Hepatocyte (in vitro differentiated cells): ENCODE measurements around the gene CFHR5. TPM values are rescaled to one million over a fixed set of nuclear protein-coding genes. Genes with fewer than 3 reads are reported as not detected.

Source experiments
- DNase-seq: peaks from one replicate; pipeline ENCODE4 v3.0.0-alpha.2; 2016; ENCODE audit warnings: low spot score
- H2AFZ ChIP-seq: fragments of 200-600 bp; sonication (generic); 2 replicates; pipeline ENCODE4 v1.6.0; 2016; ENCODE audit warnings: antibody characterized with exemption, mild to moderate bottlenecking
- H3K27ac ChIP-seq: fragments of 200-600 bp; sonication (generic); 2 replicates; pipeline ENCODE4 v1.5.1; 2016; ENCODE audit warnings: mild to moderate bottlenecking
- H3K27me3 ChIP-seq: fragments of 200-600 bp; sonication (generic); 2 replicates; pipeline ENCODE4 v1.6.1; 2016
- H3K36me3 ChIP-seq: fragments of 200-600 bp; sonication (generic); replicated peaks from 2 replicates; pipeline ENCODE4 v1.5.1; 2016; ENCODE audit warnings: low read depth; ENCODE audit not compliant: insufficient read depth
- H3K4me1 ChIP-seq: fragments of 200-600 bp; sonication (generic); 2 replicates; pipeline ENCODE4 v1.5.1; 2016; ENCODE audit warnings: mild to moderate bottlenecking, moderate library complexity; ENCODE audit not compliant: insufficient read depth
- H3K4me2 ChIP-seq: fragments of 200-600 bp; sonication (generic); 2 replicates; pipeline ENCODE4 v1.6.0; 2016
- H3K4me3 ChIP-seq: fragments of 200-600 bp; sonication (generic); 2 replicates; pipeline ENCODE4 v1.5.1; 2016; ENCODE audit warnings: mild to moderate bottlenecking
- H3K79me2 ChIP-seq: fragments of 200-600 bp; sonication (generic); 2 replicates; pipeline ENCODE4 v1.6.0; 2017; ENCODE audit warnings: mild to moderate bottlenecking
- H3K9me2 ChIP-seq: fragments of 200-600 bp; sonication (generic); replicated peaks from 2 replicates; pipeline ENCODE4 v1.6.0; 2017; ENCODE audit warnings: mild to moderate bottlenecking; ENCODE audit not compliant: insufficient read depth
- H3K9me3 ChIP-seq: fragments of 200-600 bp; sonication (generic); 2 replicates; pipeline ENCODE4 v1.5.1; 2016; ENCODE audit warnings: low read depth, mild to moderate bottlenecking
- H4K20me1 ChIP-seq: fragments of 200-600 bp; sonication (generic); 2 replicates; pipeline ENCODE4 v1.6.0; 2016; ENCODE audit warnings: mild to moderate bottlenecking; ENCODE audit not compliant: insufficient read depth, poor library complexity, severe bottlenecking
- CTCF ChIP-seq: fragments of 200-600 bp; sonication (generic); IDR thresholded peaks from 2 replicates; pipeline ENCODE4 v1.5.1; 2016; ENCODE audit warnings: antibody characterized with exemption, mild to moderate bottlenecking; ENCODE audit not compliant: poor library complexity
- EZH2 ChIP-seq: fragments of 200-600 bp; sonication (generic); IDR thresholded peaks from 2 replicates; pipeline ENCODE4 v1.6.1; 2016; ENCODE audit warnings: antibody characterized with exemption, mild to moderate bottlenecking, borderline replicate concordance
- EZH2phosphoT487 ChIP-seq: fragments of 200-600 bp; sonication (generic); IDR thresholded peaks from one replicate; pipeline ENCODE4 v1.6.1; 2018; ENCODE audit warnings: antibody characterized with exemption, mild to moderate bottlenecking, low read depth, moderate library complexity; ENCODE audit not compliant: unreplicated experiment, severe bottlenecking
- WGBS: methylation state at CpG from one replicate; pipeline ENCODE4 v1.1.6; 2016; ENCODE audit warnings: low lambda C conversion rate; ENCODE audit errors: missing lambda C conversion rate; 5-methylcytosine and 5-hydroxymethylcytosine counted together
- polyA plus RNA-seq: library from polyadenylated mRNA; unstranded; fragments of >200 nt; fragmentation: Nextera tagmentation; extraction: Ambion mirVana; gene quantifications from 2 replicates; pipeline ENCODE4 v1.2.1, GENCODE V29; 2016
- total RNA-seq: library from RNA; depleted of rRNA; stranded (reverse); fragments of >200 nt; gene quantifications from 2 replicates; pipeline ENCODE4 v1.2.3, GENCODE V29; 2014

CFHR5 gene
- total and polyA plus RNA-seq, 2 experiments from 2014 or later = 0.36 to 0.77 TPM

GRCh38 chr1:196951711-196952394 lies 25.5 kb upstream of the CFHR5 start:
- H3K9me3 ChIP-seq = no peaks in the 10 kb centered on the region
- H3K36me3 ChIP-seq = no peaks in the 10 kb centered on the region
- H3K4me3 ChIP-seq = no peak overlapping the region
- H3K9me2 ChIP-seq = no peaks in the 10 kb centered on the region
- H3K79me2 ChIP-seq = no peaks in the 10 kb centered on the region
- no peak overlapping the region for H3K4me2 ChIP-seq
- no peaks in the 10 kb centered on the region for H4K20me1 ChIP-seq
- 82% methylated on average over 2 of the region's 2 CpGs for WGBS
- TF ChIP-seq CTCF = no peak
- TF ChIP-seq EZH2phosphoT487 = no peak
- TF ChIP-seq EZH2 = no peak
- no peaks in the 10 kb centered on the region for H3K27me3 ChIP-seq
- no peaks in the 10 kb centered on the region for H3K4me1 ChIP-seq
- no peak overlapping the region for H2AFZ ChIP-seq
- DNase-seq = no peak
- no peak overlapping the region for H3K27ac ChIP-seq

- TF ChIP-seq EZH2 (no peak), EZH2phosphoT487 (no peak), CTCF (no peak)
- H3K9me2 ChIP-seq = no peaks in the 10 kb centered on the region
- 57% methylated on average over 2 of the region's 2 CpGs for WGBS
- no peak overlapping the region for H3K27ac ChIP-seq
- no peak overlapping the region for H2AFZ ChIP-seq
- H3K36me3 ChIP-seq = no peaks in the 10 kb centered on the region
- no peak overlapping the region for H3K4me2 ChIP-seq
- no peaks in the 10 kb centered on the region for H4K20me1 ChIP-seq
- H3K4me3 ChIP-seq = no peak overlapping the region
- no peaks in the 10 kb centered on the region for H3K79me2 ChIP-seq
- no peaks in the 10 kb centered on the region for H3K27me3 ChIP-seq
- no peaks in the 10 kb centered on the region for H3K4me1 ChIP-seq
- H3K9me3 ChIP-seq = no peaks in the 10 kb centered on the region
- DNase-seq = no peak
These were observed 22.6 kb upstream of the CFHR5 start for GRCh38 chr1:196954778-196955177.

- Histone ChIP-seq H2AFZ (no peak overlapping the region), H3K27ac (no peak overlapping the region)
These were observed 21.4 kb upstream of the CFHR5 start for GRCh38 chr1:196955926-196956325.

More at GRCh38 chr1:196955926-196956325, 21.4 kb upstream of the CFHR5 start:
- Histone ChIP-seq H3K79me2 (no peaks in the 10 kb centered on the region), H3K4me1 (no peaks in the 10 kb centered on the region), H3K9me3 (no peaks in the 10 kb centered on the region), H3K4me3 (no peak overlapping the region), H3K4me2 (no peak overlapping the region), H3K36me3 (no peaks in the 10 kb centered on the region), H4K20me1 (no peaks in the 10 kb centered on the region), H3K27me3 (no peaks in the 10 kb centered on the region), H3K9me2 (no peaks in the 10 kb centered on the region)
- no peak for DNase-seq
- TF ChIP-seq EZH2 (no peak), CTCF (no peak)
- WGBS = 100% methylated on average over 1 of the region's 1 CpG
